PC-3 (cell line): ENCODE results near the gene NECTIN4. TPM values are rescaled to one million over a fixed set of nuclear protein-coding genes. Genes with fewer than 3 reads are reported as not detected.
A peak's percentile ranks its signal among the peaks of the same experiment; 100 is the strongest.

Experiments used
- ATAC-seq: fragments of 200-7000 bp; cut with Tn5 transposase; 2 replicates; pipeline ENCODE4 v1.9.1; 2020; ENCODE audit warnings: mild to moderate bottlenecking, moderate library complexity
- BruUV-seq: library from RNA; stranded (reverse); fragments of 400-500 nt; replicated peaks from 2 replicates; lab custom pipeline; 2021; lab: Mats Ljungman, UMichigan
- CTCF ChIA-PET: fragments of 300-600 bp; sonication (Branson Sonifier 250); formaldehyde crosslinking; loops from one replicate; lab custom pipeline; 2022; ENCODE audit warnings: antibody characterized with exemption; lab: Charles Lee
- POLR2A ChIA-PET: fragments of 300-600 bp; sonication (Branson Sonifier 250); formaldehyde crosslinking; loops from one replicate; lab custom pipeline; 2022; ENCODE audit warnings: antibody characterized with exemption; ENCODE audit not compliant: unreplicated experiment; lab: Charles Lee
- DNase-seq: peaks from one replicate; pipeline ENCODE4 v3.0.0-alpha.2; 2015
- H2AFZ ChIP-seq: fragments of 300-600 bp; sonication (generic); 2 replicates; pipeline ENCODE4 v1.6.0; 2016; ENCODE audit warnings: antibody characterized with exemption, low read length
- H3F3A ChIP-seq: fragments of 300-600 bp; sonication (generic); one replicate; pipeline ENCODE4 v1.6.0; 2017; ENCODE audit warnings: antibody characterized with exemption, low read length, control low read depth, mild to moderate bottlenecking; ENCODE audit not compliant: unreplicated experiment
- H3K27ac ChIP-seq: fragments of 300-600 bp; sonication (generic); 2 replicates; pipeline ENCODE4 v1.5.1; 2016; ENCODE audit warnings: mild to moderate bottlenecking, low read length
- H3K27me3 ChIP-seq: fragments of 300-600 bp; sonication (generic); 2 replicates; pipeline ENCODE4 v1.6.1; 2016; ENCODE audit warnings: low read length, mixed read lengths
- H3K36me3 ChIP-seq: fragments of 300-600 bp; sonication (generic); 2 replicates; pipeline ENCODE4 v1.6.1; 2016; ENCODE audit warnings: low read depth, mixed run types, low read length, mixed read lengths
- H3K4me1 ChIP-seq: fragments of 300-600 bp; sonication (generic); 2 replicates; pipeline ENCODE4 v1.5.1; 2016; ENCODE audit warnings: low read length; ENCODE audit not compliant: insufficient read depth
- H3K4me2 ChIP-seq: fragments of 300-600 bp; sonication (generic); 2 replicates; pipeline ENCODE4 v1.6.0; 2016; ENCODE audit warnings: low read length
- H3K4me3 ChIP-seq: fragments of 300-600 bp; sonication (generic); 2 replicates; pipeline ENCODE4 v1.5.1; 2016; ENCODE audit warnings: mild to moderate bottlenecking, low read length, mixed read lengths
- H3K79me2 ChIP-seq: fragments of 300-600 bp; sonication (generic); 2 replicates; pipeline ENCODE4 v1.6.1; 2017; ENCODE audit warnings: low read length, mixed read lengths
- H3K9ac ChIP-seq: fragments of 300-600 bp; sonication (generic); 2 replicates; pipeline ENCODE4 v1.6.0; 2016; ENCODE audit warnings: mild to moderate bottlenecking, low read length
- H3K9me2 ChIP-seq: fragments of 300-600 bp; sonication (generic); replicated peaks from 2 replicates; pipeline ENCODE4 v1.6.1; 2016; ENCODE audit warnings: mixed run types, low read length, mixed read lengths
- H3K9me3 ChIP-seq: fragments of 300-600 bp; sonication (generic); 2 replicates; pipeline ENCODE4 v1.6.1; 2016; ENCODE audit warnings: low read length, mixed read lengths
- H4K20me1 ChIP-seq: fragments of 300-600 bp; sonication (generic); 2 replicates; pipeline ENCODE4 v1.6.1; 2016; ENCODE audit warnings: low read length, mixed read lengths
- EZH2 ChIP-seq: fragments of 300-600 bp; sonication (generic); IDR thresholded peaks from one replicate; pipeline ENCODE4 v1.6.1; 2017; ENCODE audit warnings: antibody characterized with exemption, mild to moderate bottlenecking, low read length; ENCODE audit not compliant: unreplicated experiment
- EZH2phosphoT487 ChIP-seq: fragments of 300-600 bp; sonication (generic); IDR thresholded peaks from 2 replicates; pipeline ENCODE4 v1.6.1; 2018; ENCODE audit warnings: mild to moderate bottlenecking, antibody characterized with exemption, low read length, borderline replicate concordance
- intact Hi-C: fragments of 100-400 bp; cut with micrococcal nuclease; formaldehyde crosslinking; loops from 2 replicates; pipeline ENCODE4 v1.9.0; 2023
- total RNA-seq: library from RNA; depleted of rRNA; stranded (reverse); fragments of >200 nt; gene quantifications from 2 replicates; pipeline ENCODE4 v1.2.3, GENCODE V29; 2014
- TF ChIP-seq, protein P1 (sequence below): fragments of 300-600 bp; sonication (generic); conservative IDR thresholded peaks from 2 replicates; pipeline ENCODE4 v1.5.1; 2017; ENCODE audit warnings: antibody characterized with exemption, low read depth, mild to moderate bottlenecking, low read length

Gene NECTIN4
- total RNA-seq, 1 experiment from 2014 or later, result 6.8 TPM

DNA sequence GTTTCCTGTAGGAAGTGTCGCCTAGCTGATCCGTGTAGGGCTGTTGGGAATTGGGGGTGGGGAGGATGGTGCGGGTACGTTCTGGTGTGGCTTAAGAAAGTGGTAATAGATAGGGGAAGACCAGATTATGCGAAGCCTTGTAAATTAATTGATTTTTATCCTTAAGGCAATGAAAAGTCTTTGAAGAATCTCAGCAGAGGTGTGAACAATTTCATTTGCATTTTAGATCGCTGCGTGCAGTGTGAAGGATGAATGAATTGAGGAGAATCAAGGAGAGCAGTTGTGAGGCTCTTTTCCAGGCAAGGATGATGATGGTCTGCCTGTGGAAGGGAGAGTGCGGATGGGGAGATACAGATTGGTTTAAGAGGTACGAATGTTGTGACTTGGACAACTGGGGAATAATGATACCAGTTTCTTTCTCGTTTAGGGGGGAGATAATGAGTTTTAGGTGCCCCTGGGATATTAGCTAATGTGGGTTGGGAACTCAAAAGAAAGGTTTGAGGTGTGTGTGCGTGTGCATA lies 43.9 kb upstream of the NECTIN4 start:
- H2AFZ ChIP-seq, result peak overlapping the region; percentile 87

DNA sequence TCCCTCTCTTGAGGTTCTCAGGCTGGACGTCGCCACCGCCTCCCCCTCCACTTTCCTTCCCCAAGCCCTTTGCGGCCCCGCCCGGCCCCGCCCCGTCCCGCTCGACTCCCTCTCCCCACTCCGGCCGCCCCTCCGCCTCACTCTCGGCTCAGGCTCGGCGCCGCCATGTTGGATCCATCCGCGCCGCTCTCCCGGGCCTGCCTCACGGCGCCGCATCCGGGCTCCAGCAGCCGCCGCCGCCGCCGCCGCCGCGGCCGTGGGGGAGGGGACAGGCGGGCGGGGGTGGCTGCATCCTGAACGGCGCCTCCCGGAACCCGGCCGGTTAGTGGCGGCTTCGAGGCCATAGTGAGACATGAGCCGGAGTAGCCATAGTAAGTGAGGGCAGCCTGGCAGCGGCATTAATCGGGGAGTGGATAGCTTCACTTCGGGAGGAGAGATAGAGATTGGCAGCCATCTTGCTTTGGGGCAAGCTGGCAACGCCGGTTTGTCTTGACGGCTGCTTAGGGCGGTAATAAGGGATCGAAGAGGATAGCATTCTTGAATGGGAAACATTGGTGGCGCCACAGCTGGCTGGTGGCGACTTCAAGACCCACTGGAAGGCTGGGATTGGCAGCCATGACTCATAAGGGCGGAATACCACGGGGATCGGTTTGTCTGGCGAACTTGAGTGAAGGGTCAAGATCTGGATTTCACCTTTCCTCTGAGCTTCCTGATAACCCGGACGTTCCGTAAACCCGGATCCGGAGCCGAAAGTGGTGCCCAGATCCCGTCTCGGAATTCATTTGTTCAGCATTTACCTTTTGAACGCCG lies 43.3 kb upstream of the NECTIN4 start, which contains the start of gene DEDD:
Gene DEDD, minus strand, starts transcription at position 258 of the 810 bp plus-strand sequence. CDS start 8,205 bp downstream, outside the sequence.
- Histone ChIP-seq H4K20me1 (no peaks in the 10 kb centered on the region), H2AFZ (peak within 1 kb of the TSS; percentile 87), H3K4me1 (peaks cover 18% of the 10 kb centered on the region), H3K9me2 (no peaks in the 10 kb centered on the region), H3K79me2 (peaks cover 73% of the 10 kb centered on the region), H3K4me2 (peak within 1 kb of the TSS; percentile 98), H3K9me3 (no peaks in the 10 kb centered on the region), H3K27ac (peak within 1 kb of the TSS; percentile 91), H3K4me3 (peak within 1 kb of the TSS; percentile 90), H3K9ac (peak within 1 kb of the TSS; percentile 94), H3F3A (peaks cover 5% of the 10 kb centered on the region), H3K27me3 (no peaks in the 10 kb centered on the region), H3K36me3 (peaks cover 17% of the 10 kb centered on the region)
- ChIA-PET CTCF (interaction anchor here (0.9 to 1.1 kb wide), 2 partner anchors 21 to 33 kb away, joined by 5 read pairs; partner anchors contain the start of genes PPOX and UFC1), POLR2A (interaction anchor here (0.6 to 0.9 kb wide), 3 partner anchors 15 to 407 kb away, joined by 3 to 6 read pairs (median 6); partner anchors contain the start of genes F11R, NIT1 and PFDN2)
- TF ChIP-seq EZH2phosphoT487 (no peak), EZH2 (no peak)
- TF ChIP-seq, protein P1, sequence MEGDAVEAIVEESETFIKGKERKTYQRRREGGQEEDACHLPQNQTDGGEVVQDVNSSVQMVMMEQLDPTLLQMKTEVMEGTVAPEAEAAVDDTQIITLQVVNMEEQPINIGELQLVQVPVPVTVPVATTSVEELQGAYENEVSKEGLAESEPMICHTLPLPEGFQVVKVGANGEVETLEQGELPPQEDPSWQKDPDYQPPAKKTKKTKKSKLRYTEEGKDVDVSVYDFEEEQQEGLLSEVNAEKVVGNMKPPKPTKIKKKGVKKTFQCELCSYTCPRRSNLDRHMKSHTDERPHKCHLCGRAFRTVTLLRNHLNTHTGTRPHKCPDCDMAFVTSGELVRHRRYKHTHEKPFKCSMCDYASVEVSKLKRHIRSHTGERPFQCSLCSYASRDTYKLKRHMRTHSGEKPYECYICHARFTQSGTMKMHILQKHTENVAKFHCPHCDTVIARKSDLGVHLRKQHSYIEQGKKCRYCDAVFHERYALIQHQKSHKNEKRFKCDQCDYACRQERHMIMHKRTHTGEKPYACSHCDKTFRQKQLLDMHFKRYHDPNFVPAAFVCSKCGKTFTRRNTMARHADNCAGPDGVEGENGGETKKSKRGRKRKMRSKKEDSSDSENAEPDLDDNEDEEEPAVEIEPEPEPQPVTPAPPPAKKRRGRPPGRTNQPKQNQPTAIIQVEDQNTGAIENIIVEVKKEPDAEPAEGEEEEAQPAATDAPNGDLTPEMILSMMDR, result 0 out of 2 replicates have a peak, but pooled peaks have one; percentile 39
- BruUV-seq, result TSS peak; percentile 60
- peak; percentile 84 for ATAC-seq
- DNase-seq, result peak; percentile 97
- intact Hi-C loops, result loop anchor here (1.0 to 2.0 kb wide), 3 partner anchors 13 to 34 kb away; partner anchors contain the start of genes KLHDC9 and UFC1

More for the DNA sequence above, 43.9 kb upstream of the NECTIN4 start:
- H4K20me1 ChIP-seq, result no peaks in the 10 kb centered on the region
- peak overlapping the region; percentile 91 for H3K27ac ChIP-seq
- peak overlapping the region; percentile 94 for H3K9ac ChIP-seq
- H3K79me2 ChIP-seq, result peaks cover 67% of the 10 kb centered on the region
- no peak for TF ChIP-seq EZH2
- peaks cover 5% of the 10 kb centered on the region for H3F3A ChIP-seq
- H3K4me3 ChIP-seq, result peak overlapping the region; percentile 90
- POLR2A ChIA-PET, result interaction anchor here (0.9 kb wide), 1 partner anchor 16 kb away, joined by 6 read pairs; the partner anchor contains the start of genes NIT1 and PFDN2
- intact Hi-C loops, result loop anchor here (2.0 kb wide), 2 partner anchors 20 to 34 kb away; partner anchors contain the start of genes KLHDC9 and UFC1
- peaks cover 11% of the 10 kb centered on the region for H3K36me3 ChIP-seq
- peaks cover 18% of the 10 kb centered on the region for H3K4me1 ChIP-seq
- ATAC-seq, result peak; percentile 56
- CTCF ChIA-PET, result interaction anchor here (0.9 to 1.1 kb wide), 2 partner anchors 20 to 33 kb away, joined by 5 read pairs; partner anchors contain the start of genes PPOX and UFC1
- no peaks in the 10 kb centered on the region for H3K9me3 ChIP-seq
- DNase-seq, result peak; percentile 23
- H3K27me3 ChIP-seq, result no peaks in the 10 kb centered on the region
- TSS peak; percentile 75 for BruUV-seq
- no peaks in the 10 kb centered on the region for H3K9me2 ChIP-seq
- H3K4me2 ChIP-seq, result peak overlapping the region; percentile 98
